Hippocampal formation (tissue), 2 donors: ENCODE measurements around the gene RTP3.
"Not testable (repeated sequence)": the region's sequence is repeated elsewhere in the genome, so short reads cannot be mapped to it uniquely, and the experiment has no call there.

ENCODE experiments used
- DNase-seq, 2 donors: peaks; one replicate each; lab custom pipeline; 2025; lab: John Stamatoyannopoulos, UW

Gene RTP3

GRCh38 chr3:46548611-46549010 lies 50.8 kb downstream of the RTP3 start:
- not testable (repeated sequence) for DNase-seq

GRCh38 chr3:46549408-46549904 lies 51.7 kb downstream of the RTP3 start:
- no peak for DNase-seq

- no peak for DNase-seq
These were observed 52.2 kb downstream of the RTP3 start for GRCh38 chr3:46549989-46550388.
